K562 (cell line): ENCODE measurements around the gene SIGLEC14. TPM values are rescaled to one million over a fixed set of nuclear protein-coding genes. Genes with fewer than 3 reads are reported as not detected.
A peak's percentile ranks its signal among the peaks of the same experiment; 100 is the strongest.

Experiments used
- BCOR ChIP-seq: fragments of 450-650 bp; IDR thresholded peaks from 2 replicates; pipeline ENCODE4 v1.6.1; 2016
- BDP1 ChIP-seq: IDR thresholded peaks from 3 replicates; pipeline ENCODE4 v1.6.1; 2011; ENCODE audit not compliant: insufficient read length, insufficient read depth
- C11orf30 ChIP-seq: fragments of 450-650 bp; IDR thresholded peaks from 2 replicates; pipeline ENCODE4 v1.6.1; 2016; ENCODE audit warnings: low read depth, mild to moderate bottlenecking
- CUX1 ChIP-seq: fragments of 200-800 bp; sonication (Bioruptor generic); IDR thresholded peaks from 2 replicates; pipeline ENCODE4 v1.6.1; 2016; ENCODE audit warnings: missing genetic modification characterization, missing compliant biosample characterization
- FIP1L1 ChIP-seq: fragments of 200-400 bp; formaldehyde crosslinking; IDR thresholded peaks from 2 replicates; pipeline ENCODE4 v1.6.1; 2018; ENCODE audit warnings: mild to moderate bottlenecking, low read depth, low read length; ENCODE audit not compliant: poor library complexity, severe bottlenecking
- HMGN3 ChIP-seq: IDR thresholded peaks from 2 replicates; pipeline ENCODE4 v1.6.1; 2011; ENCODE audit warnings: borderline replicate concordance, low read depth, mild to moderate bottlenecking, mixed read lengths, low read length; ENCODE audit not compliant: insufficient read length; ENCODE audit errors: extremely low read depth
- KDM4B ChIP-seq, 2 experiments: fragments of 450-650 bp in 1 of 2; sonication (generic) in 1 of 2; IDR thresholded peaks; 2 replicates each; pipeline ENCODE4 v1.6.1; 2016 to 2017; ENCODE audit warnings: borderline replicate concordance in 2 of 2, antibody characterized with exemption in 1 of 2, low read depth in 1 of 2, mild to moderate bottlenecking in 1 of 2
- NR2C1 ChIP-seq, 2 experiments: fragments of 450-650 bp; IDR thresholded peaks; 2 replicates each; pipeline ENCODE4 v1.6.1; 2017; ENCODE audit warnings: mild to moderate bottlenecking in 2 of 2, antibody characterized with exemption in 1 of 2, inconsistent platforms in 1 of 2, missing compliant biosample characterization in 1 of 2, missing genetic modification characterization in 1 of 2
- PHF20 ChIP-seq: fragments of 450-650 bp; IDR thresholded peaks from 2 replicates; pipeline ENCODE4 v1.6.1; 2018; ENCODE audit not compliant: partially characterized antibody
- RBFOX2 ChIP-seq: fragments of 200-400 bp; formaldehyde crosslinking; IDR thresholded peaks from 2 replicates; pipeline ENCODE4 v1.6.1; 2017; ENCODE audit warnings: low read depth, mild to moderate bottlenecking, low read length, moderate library complexity
- SNIP1 ChIP-seq: fragments of 450-650 bp; IDR thresholded peaks from 2 replicates; pipeline ENCODE4 v1.7.1; 2017; ENCODE audit warnings: low read depth, mild to moderate bottlenecking
- TBP ChIP-seq: optimal IDR thresholded peaks from 2 replicates; pipeline ENCODE3; 2011; ENCODE audit warnings: low read depth, low read length, improper control_type of control experiment
- ZBTB17 ChIP-seq: fragments of 450-650 bp; formaldehyde crosslinking; IDR thresholded peaks from 2 replicates; pipeline ENCODE4 v1.4.0; 2020; ENCODE audit warnings: mild to moderate bottlenecking
- ZNF212 ChIP-seq: fragments of 450-650 bp; formaldehyde crosslinking; IDR thresholded peaks from 2 replicates; pipeline ENCODE4 v1.4.0; 2020; ENCODE audit warnings: mild to moderate bottlenecking
- ZNF639 ChIP-seq, 2 experiments: fragments of 200-800 bp in 1 of 2; sonication (Bioruptor generic) in 1 of 2; sonication (generic) in 1 of 2; formaldehyde crosslinking in 1 of 2; IDR thresholded peaks in 1 of 2; conservative IDR thresholded peaks in 1 of 2; 2 replicates each; pipeline versions ENCODE4 v1.5.0 to v1.6.1; 2016 to 2020; ENCODE audit warnings: missing compliant biosample characterization in 1 of 2, missing genetic modification characterization in 1 of 2, missing genetic modification reagents in 1 of 2
- polyA plus RNA-seq, 8 experiments: library from polyadenylated mRNA; depleted of rRNA in 4 of 8; stranded (reverse) in 5 of 8; unstranded in 3 of 8; fragments of >200 nt; fragmentation: Nextera tagmentation in 2 of 8; fragmentation: Illumina TruSeq in 1 of 8; extraction: Ambion mirVana in 2 of 8; extraction: Trizol in 1 of 8; gene quantifications; 2 replicates each; pipeline versions ENCODE4 v1.2.1 to v1.2.3, GENCODE V29; 2011 to 2014; ENCODE audit warnings: inconsistent platforms in 1 of 8, missing spikeins in 1 of 8
- total RNA-seq, 7 experiments: library from RNA; depleted of rRNA in 6 of 7; stranded (reverse); fragments of >200 nt in 6 of 7; fragmentation: Illumina TruSeq in 2 of 7; extraction: Trizol in 2 of 7; gene quantifications; 2 replicates each; pipeline versions ENCODE4 v1.2.1 to v1.2.3, GENCODE V29; 2011 to 2021; ENCODE audit warnings: low replicate concordance in 1 of 7

SIGLEC14 gene
- total and polyA plus RNA-seq, 9 of the 15 experiments (the other 6 are each of a cell fraction or from before 2014, with no cell fraction given) = not detected

GRCh38 chr19:51688671-51689571 lies 42.3 kb upstream of the SIGLEC14 start (continued):
- TF ChIP-seq C11orf30 = no peak
- TF ChIP-seq HMGN3 = peak; percentile 65
- TF ChIP-seq CUX1 (CRISPR knock-in tag) = no peak
- peak; percentile 54; the same call in 1 of the 2 replicates for TF ChIP-seq RBFOX2
- no peak for TF ChIP-seq BDP1
- TF ChIP-seq ZNF212 (CRISPR knock-in tag) = no peak
- TF ChIP-seq PHF20 = peak; percentile 32
- TF ChIP-seq TBP = peak; percentile 38
- TF ChIP-seq BCOR = peak; percentile 81
- 0 out of 2 replicates have a peak, but pooled peaks have one; percentile 42 for TF ChIP-seq SNIP1
- no peak for TF ChIP-seq KDM4B (IDR thresholded peaks at IDR 0.05; ENCODE audit: borderline replicate concordance in 2 of 2, low read depth in 1 of 2)
- TF ChIP-seq NR2C1 (IDR thresholded peaks at IDR 0.05) = peak; percentile 2; the same call in 1 of the 2 replicates
- no peak for TF ChIP-seq NR2C1 (tag; IDR thresholded peaks at IDR 0.05)
- TF ChIP-seq FIP1L1 = no peak
- TF ChIP-seq ZBTB17 (CRISPR knock-in tag) = no peak
- TF ChIP-seq ZNF639 (CRISPR knock-in tag; conservative IDR thresholded peaks at IDR 0.05 in 1 of 2, IDR thresholded peaks at IDR 0.05 in 1 of 2) = no peak
